ENCODE results near the gene MPZL1.

MPZL1 gene

GRCh38 chr1:167833904-167834303, 112.1 kb downstream of the MPZL1 start:
- Histone ChIP-seq H3K27me3 (ENCODE audit: insufficient read depth, low read length, poor library complexity) (no peaks in the 10 kb centered on the region), H3K9me3 (ENCODE audit: insufficient read depth, low read length, severe bottlenecking) (no peaks in the 10 kb centered on the region), H3K9ac (ENCODE audit: low read depth, low read length) (no peak overlapping the region), H3K4me1 (ENCODE audit: insufficient read depth, low read length) (peaks cover 5% of the 10 kb centered on the region), H2AFZ (ENCODE audit: low read depth, low read length) (no peak overlapping the region), H3K4me3 (ENCODE audit: low read depth in 1 of 2, low read length in 2 of 2) (no peak overlapping the region), H4K20me1 (ENCODE audit: insufficient read depth, low read length) (no peaks in the 10 kb centered on the region), H3K79me2 (ENCODE audit: insufficient read depth, low read length) (no peaks in the 10 kb centered on the region), H3K36me3 (ENCODE audit: insufficient read depth, low read length) (no peaks in the 10 kb centered on the region), H3K4me2 (ENCODE audit: insufficient read depth, low read length) (no peak overlapping the region), H3K27ac (ENCODE audit: low read length) (no peak overlapping the region)
- no peak for ATAC-seq (ENCODE audit: insufficient read depth, low read depth)
- DNase-seq, result no peak
- TF ChIP-seq CTCF (IDR thresholded peaks at IDR 0.05; ENCODE audit: borderline replicate concordance, extremely low read depth, low read length, poor library complexity, severe bottlenecking) (no peak), EZH2 (IDR thresholded peaks at IDR 0.05; ENCODE audit: borderline replicate concordance, low read depth, low read length, severe bottlenecking) (no peak)

- Histone ChIP-seq H3K27me3 (ENCODE audit: insufficient read depth, low read length, poor library complexity) (no peaks in the 10 kb centered on the region), H3K4me3 (ENCODE audit: low read depth in 1 of 2, low read length in 2 of 2) (no peak overlapping the region), H3K36me3 (ENCODE audit: insufficient read depth, low read length) (no peaks in the 10 kb centered on the region), H3K4me1 (ENCODE audit: insufficient read depth, low read length) (peaks cover 5% of the 10 kb centered on the region), H2AFZ (ENCODE audit: low read depth, low read length) (no peak overlapping the region), H3K9me3 (ENCODE audit: insufficient read depth, low read length, severe bottlenecking) (no peaks in the 10 kb centered on the region), H3K9ac (ENCODE audit: low read depth, low read length) (no peak overlapping the region), H3K79me2 (ENCODE audit: insufficient read depth, low read length) (no peaks in the 10 kb centered on the region), H4K20me1 (ENCODE audit: insufficient read depth, low read length) (no peaks in the 10 kb centered on the region), H3K4me2 (ENCODE audit: insufficient read depth, low read length) (no peak overlapping the region), H3K27ac (ENCODE audit: low read length) (no peak overlapping the region)
- DNase-seq, result no peak
- no peak for TF ChIP-seq CTCF (IDR thresholded peaks at IDR 0.05; ENCODE audit: borderline replicate concordance, extremely low read depth, low read length, poor library complexity, severe bottlenecking)
- ATAC-seq (ENCODE audit: insufficient read depth, low read depth), result no peak
Measured at GRCh38 chr1:167836197-167836596, 114.4 kb downstream of the MPZL1 start.

- peak; percentile 87 for ATAC-seq (ENCODE audit: insufficient read depth, low read depth)
- DNase-seq, result peak; percentile 52
- Histone ChIP-seq H3K27ac (ENCODE audit: low read length) (no peak overlapping the region), H2AFZ (ENCODE audit: low read depth, low read length) (no peak overlapping the region), H3K4me3 (ENCODE audit: low read depth in 1 of 2, low read length in 2 of 2) (no peak overlapping the region), H3K36me3 (ENCODE audit: insufficient read depth, low read length) (no peaks in the 10 kb centered on the region), H3K27me3 (ENCODE audit: insufficient read depth, low read length, poor library complexity) (no peaks in the 10 kb centered on the region), H3K4me2 (ENCODE audit: insufficient read depth, low read length) (no peak overlapping the region), H3K9ac (ENCODE audit: low read depth, low read length) (no peak overlapping the region), H3K4me1 (ENCODE audit: insufficient read depth, low read length) (peaks cover 5% of the 10 kb centered on the region), H4K20me1 (ENCODE audit: insufficient read depth, low read length) (no peaks in the 10 kb centered on the region), H3K79me2 (ENCODE audit: insufficient read depth, low read length) (no peaks in the 10 kb centered on the region), H3K9me3 (ENCODE audit: insufficient read depth, low read length, severe bottlenecking) (no peaks in the 10 kb centered on the region)
- TF ChIP-seq CTCF (IDR thresholded peaks at IDR 0.05; ENCODE audit: borderline replicate concordance, extremely low read depth, low read length, poor library complexity, severe bottlenecking) (no peak), EZH2 (IDR thresholded peaks at IDR 0.05; ENCODE audit: borderline replicate concordance, low read depth, low read length, severe bottlenecking) (no peak)
Measured at GRCh38 chr1:167837326-167837725, 115.5 kb downstream of the MPZL1 start.

GRCh38 chr1:167839009-167839408, 117.2 kb downstream of the MPZL1 start:
- Histone ChIP-seq H3K79me2 (ENCODE audit: insufficient read depth, low read length) (no peaks in the 10 kb centered on the region), H3K4me1 (ENCODE audit: insufficient read depth, low read length) (peaks cover 5% of the 10 kb centered on the region), H3K27me3 (ENCODE audit: insufficient read depth, low read length, poor library complexity) (no peaks in the 10 kb centered on the region), H3K36me3 (ENCODE audit: insufficient read depth, low read length) (no peaks in the 10 kb centered on the region), H2AFZ (ENCODE audit: low read depth, low read length) (no peak overlapping the region), H4K20me1 (ENCODE audit: insufficient read depth, low read length) (no peaks in the 10 kb centered on the region), H3K27ac (ENCODE audit: low read length) (no peak overlapping the region), H3K4me2 (ENCODE audit: insufficient read depth, low read length) (no peak overlapping the region), H3K9me3 (ENCODE audit: insufficient read depth, low read length, severe bottlenecking) (no peaks in the 10 kb centered on the region), H3K9ac (ENCODE audit: low read depth, low read length) (no peak overlapping the region), H3K4me3 (ENCODE audit: low read depth in 1 of 2, low read length in 2 of 2) (no peak overlapping the region)
- ATAC-seq (ENCODE audit: insufficient read depth, low read depth), result no peak
- TF ChIP-seq CTCF (IDR thresholded peaks at IDR 0.05; ENCODE audit: borderline replicate concordance, extremely low read depth, low read length, poor library complexity, severe bottlenecking) (no peak), EZH2 (IDR thresholded peaks at IDR 0.05; ENCODE audit: borderline replicate concordance, low read depth, low read length, severe bottlenecking) (no peak)
- DNase-seq, result no peak

Measured in DND-41 (cell line).